Keratinocyte (primary cell): ENCODE results near the gene SSUH2.

Source experiments
- CTCF ChIP-seq, 3 experiments: IDR thresholded peaks in 1 of 3; conservative IDR thresholded peaks in 1 of 3; optimal IDR thresholded peaks in 1 of 3; 2 replicates in 2 of 3; 3 replicates in 1 of 3; pipeline versions ENCODE3 to v1.5.1; 2011; ENCODE audit warnings: low read length in 3 of 3, mild to moderate bottlenecking in 3 of 3, moderate library complexity in 2 of 3, control low read depth in 1 of 3, inconsistent platforms in 1 of 3; ENCODE audit not compliant: insufficient read depth in 2 of 3; ENCODE audit errors: extremely low read depth in 1 of 3
- EZH2 ChIP-seq: IDR thresholded peaks from one replicate; pipeline ENCODE4 v1.6.1; 2012; ENCODE audit warnings: inconsistent platforms, mild to moderate bottlenecking, low read length, moderate library complexity

- TF ChIP-seq CTCF (optimal IDR thresholded peaks at IDR 0.05 in 1 of 3, IDR thresholded peaks at IDR 0.05 in 1 of 3, conservative IDR thresholded peaks at IDR 0.05 in 1 of 3; ENCODE audit: extremely low read depth in 1 of 3, insufficient read depth in 2 of 3, low read length in 3 of 3) (no peak), EZH2 (no peak)
Observed at GRCh38 chr3:8579943-8580342, 64.7 kb downstream of the SSUH2 start.
